Amniotic epithelial cell (primary cell): ENCODE results near the gene HDAC1.
"Not testable (repeated sequence)": the region's sequence is repeated elsewhere in the genome, so short reads cannot be mapped to it uniquely, and the experiment has no call there.

Source experiments
- DNase-seq: peaks from one replicate; pipeline ENCODE4 v3.0.0-alpha.2; 2010; ENCODE audit warnings: low read depth

HDAC1 gene

GRCh38 chr1:32291708-32292538, at the start of gene HDAC1:
TSS of gene HDAC1 (plus strand) at chr1:32292083. CDS start at chr1:32292170, 87 bp downstream.
- DNase-seq, result peak; percentile 94

DNA sequence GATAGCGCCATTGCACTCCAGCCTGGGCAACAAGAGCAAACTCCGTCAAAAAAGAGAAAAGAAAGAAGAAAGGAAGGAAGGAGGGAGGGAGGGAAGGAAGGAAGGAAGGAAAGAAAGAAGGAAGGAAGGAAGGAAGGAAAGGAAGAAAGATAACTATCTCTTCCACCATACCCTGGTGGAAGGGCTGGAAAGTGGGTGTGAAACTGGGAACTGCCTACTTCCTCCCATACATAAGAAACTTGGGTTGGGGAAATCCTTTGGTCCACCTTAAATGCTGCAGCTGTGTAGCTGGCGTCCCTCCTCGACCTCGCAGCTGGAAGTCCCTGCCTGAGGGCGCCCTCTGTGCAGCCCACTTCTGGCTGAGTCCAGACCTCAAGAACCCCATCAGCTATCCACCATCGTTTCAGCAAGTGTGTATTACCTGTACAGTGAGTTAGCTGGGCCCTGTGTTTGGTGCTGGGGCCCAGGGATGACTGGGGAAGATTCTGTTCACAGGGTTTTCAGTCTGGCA, 49.5 kb upstream of the HDAC1 start:
- DNase-seq, result no peak

GRCh38 chr1:32246888-32247273, 45.0 kb upstream of the HDAC1 start, which contains the start of gene FAM167B:
TSS of gene FAM167B (plus strand) at chr1:32247222. CDS start at chr1:32247422, 200 bp downstream.
- DNase-seq, result no peak

DNA sequence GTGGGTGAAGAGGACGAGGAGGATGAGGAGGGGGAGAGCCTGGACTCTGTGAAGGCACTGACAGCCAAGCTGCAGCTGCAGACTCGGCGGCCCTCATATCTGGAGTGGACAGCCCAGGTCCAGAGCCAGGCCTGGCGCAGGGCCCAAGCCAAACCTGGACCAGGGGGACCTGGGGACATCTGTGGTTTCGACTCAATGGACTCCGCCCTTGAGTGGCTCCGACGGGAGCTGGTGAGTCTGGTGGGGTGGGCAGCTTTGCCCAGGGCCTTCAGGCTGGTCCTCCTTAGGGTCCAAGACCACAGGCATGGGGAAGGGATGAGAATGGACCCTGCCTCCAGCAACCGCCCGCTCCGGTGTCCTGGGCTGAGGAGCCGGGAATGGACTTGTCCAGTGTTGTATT, 44.4 kb upstream of the HDAC1 start:
- DNase-seq, result no peak

DNA sequence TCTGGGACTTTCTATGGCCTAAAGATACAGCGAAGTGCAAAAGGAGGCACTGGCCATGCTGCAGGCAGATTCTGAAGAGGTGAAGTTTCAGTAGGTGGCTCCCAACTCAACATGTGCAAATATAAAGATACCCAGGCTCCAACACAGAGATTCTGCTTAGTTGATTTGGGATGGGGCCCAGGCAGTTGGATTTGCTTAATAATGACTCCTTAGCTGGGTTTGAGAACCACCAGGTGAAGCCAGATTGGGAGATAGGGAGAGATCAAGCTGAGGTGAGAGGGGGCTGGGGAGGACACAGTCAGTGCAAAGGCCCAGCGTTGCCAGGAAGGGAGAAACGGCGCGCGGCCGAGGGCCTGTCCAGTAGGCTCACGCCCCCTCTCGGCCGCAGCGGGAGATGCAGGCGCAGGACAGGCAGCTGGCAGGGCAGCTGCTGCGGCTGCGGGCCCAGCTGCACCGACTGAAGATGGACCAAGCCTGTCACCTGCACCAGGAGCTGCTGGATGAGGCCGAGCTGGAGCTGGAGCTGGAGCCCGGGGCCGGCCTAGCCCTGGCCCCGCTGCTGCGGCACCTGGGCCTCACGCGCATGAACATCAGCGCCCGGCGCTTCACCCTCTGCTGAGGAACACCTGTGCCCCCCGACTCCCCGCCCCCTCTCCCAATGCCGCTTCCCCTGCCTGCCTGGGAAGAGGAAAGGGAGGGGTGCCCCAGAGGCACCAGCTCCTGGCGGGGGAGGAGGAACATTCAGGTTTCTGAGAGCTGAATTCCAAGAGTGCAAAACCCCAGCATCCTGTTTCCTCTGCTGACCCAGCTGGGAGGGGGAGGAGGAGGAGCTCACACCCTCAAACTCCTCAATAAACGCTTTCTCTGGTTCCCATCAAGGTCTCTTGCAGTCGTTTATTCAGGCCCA, 43.6 kb upstream of the HDAC1 start:
- peak; percentile 55 for DNase-seq

GRCh38 chr1:32249831-32250525, 41.9 kb upstream of the HDAC1 start:
- peak; percentile 29 for DNase-seq

DNA sequence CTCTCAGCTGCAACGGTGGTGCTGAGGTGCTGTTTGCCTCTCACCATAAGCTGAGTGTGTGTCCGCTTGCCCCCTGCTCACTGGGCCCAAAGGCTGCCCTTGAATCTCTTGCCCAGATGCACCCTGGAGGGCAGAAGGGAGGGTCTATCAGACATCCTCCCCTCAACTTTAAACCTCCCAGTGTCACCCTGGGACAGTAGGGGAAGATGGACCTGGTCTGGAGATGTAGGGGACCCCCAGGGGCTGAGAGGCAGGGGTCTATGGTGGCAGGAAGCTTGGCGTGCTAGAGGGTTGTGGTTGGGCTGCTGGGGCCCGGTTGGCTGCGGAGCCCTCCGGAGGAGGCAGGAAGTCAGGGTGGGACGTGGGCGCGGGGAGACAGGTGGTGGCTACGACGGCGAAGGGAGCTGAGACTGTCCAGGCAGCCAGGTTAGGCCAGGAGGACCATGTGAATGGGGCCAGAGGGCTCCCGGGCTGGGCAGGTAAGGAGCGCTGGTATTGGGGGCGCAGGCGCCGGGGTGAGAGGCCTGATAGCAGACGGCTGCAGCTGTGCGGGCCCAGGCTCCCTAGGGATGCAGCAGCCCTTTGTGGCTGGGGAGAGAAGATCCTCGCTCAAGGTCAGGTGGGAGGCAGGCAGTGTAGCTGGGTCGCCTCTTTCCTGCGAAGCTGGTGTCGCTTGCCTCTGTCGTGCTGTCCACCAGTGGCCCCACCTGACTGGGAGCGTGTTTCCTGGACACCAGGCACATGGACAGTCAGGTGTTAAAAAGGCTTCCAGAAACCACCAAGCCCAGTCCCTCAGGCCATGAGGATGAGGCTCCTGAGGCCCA, 40.8 kb upstream of the HDAC1 start, which contains the start of gene LCK:
LCK (plus strand) TSS at position 373 of the 824 bp plus-strand sequence. CDS start 23,065 bp downstream, outside the sequence.
- no peak for DNase-seq

- no peak for DNase-seq
Measured at GRCh38 chr1:32255072-32256071, 36.5 kb upstream of the HDAC1 start.

GRCh38 chr1:32256473-32257226, 35.2 kb upstream of the HDAC1 start:
- DNase-seq, result no peak

GRCh38 chr1:32257227-32257508, 34.7 kb upstream of the HDAC1 start:
- DNase-seq, result no peak

DNA sequence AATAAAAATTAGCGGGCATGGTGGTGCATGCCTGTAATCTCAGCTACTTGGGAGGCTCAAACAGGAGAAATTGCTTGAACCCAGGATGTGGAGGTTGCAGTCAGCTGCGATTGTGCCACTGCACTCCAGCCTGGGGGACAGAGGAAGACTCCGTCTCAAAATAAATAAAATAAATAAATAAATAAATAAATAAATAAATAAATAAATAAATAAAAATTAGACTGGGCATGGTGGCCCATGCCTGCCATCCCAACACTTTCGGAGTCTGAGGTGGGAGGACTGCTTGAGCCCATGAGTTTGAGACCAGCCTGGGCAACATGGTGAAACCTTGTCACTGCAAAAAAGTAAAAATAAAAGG, 28.7 kb upstream of the HDAC1 start:
- DNase-seq, result not testable (repeated sequence)

DNA sequence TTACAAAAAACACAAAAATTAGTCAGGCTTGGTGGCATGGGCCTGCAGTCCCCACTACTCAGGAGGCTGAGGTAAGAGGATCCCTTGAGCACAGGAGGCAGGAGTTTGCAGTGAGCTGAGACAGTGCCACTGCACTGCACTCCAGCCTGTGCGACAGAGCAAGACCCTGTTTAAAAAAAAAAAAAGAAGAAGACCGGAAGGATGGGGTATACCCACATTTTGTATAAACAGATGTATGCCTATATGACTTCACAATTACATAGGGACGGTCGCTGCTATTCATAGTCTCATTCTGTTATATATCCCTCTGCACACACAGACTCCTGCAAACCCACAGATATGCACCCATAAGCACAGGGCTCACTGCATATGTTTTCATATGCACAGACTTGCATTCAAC, 28.1 kb upstream of the HDAC1 start:
- no peak for DNase-seq

DNA sequence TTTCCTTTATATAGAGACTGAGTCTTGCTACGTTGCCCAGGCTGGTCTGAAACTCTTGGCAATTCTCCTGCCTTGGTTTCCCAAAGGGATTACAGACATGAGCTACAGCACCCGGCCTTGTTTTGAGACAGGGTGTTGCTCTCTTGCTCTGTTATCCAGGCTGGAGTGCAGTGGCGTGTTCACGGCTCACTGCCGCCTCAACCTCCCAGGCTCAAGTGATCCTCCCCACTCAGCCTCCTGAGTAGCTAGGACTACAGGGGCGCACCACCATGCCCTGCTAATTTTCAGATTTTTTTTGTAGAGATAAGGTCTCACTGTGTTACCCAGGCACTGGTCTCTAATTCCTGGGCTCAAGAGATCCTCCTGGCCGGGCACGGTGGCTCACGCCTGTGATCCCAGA, 26.0 kb upstream of the HDAC1 start:
- no peak for DNase-seq

GRCh38 chr1:32266921-32267591, 24.8 kb upstream of the HDAC1 start:
- DNase-seq, result peak; percentile 71

DNA sequence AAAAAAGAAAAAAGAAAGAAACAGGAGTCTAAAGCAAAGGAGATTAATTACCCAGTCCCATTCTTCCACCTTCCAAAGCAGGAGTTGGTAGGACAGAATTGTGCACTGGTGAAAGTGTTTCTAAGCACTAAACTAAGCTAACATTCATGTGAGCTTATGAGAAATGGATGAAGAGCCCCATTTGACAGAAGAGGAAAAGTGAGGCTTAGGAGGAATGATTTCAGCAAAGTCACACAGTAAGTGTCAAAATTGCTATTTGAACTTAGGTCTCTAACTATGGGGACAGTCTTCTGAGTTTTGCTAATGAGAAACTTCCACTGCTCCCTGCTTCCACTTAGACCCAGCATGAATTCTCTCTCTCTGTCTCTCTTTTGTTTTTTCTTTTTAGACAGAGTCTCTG, 22.1 kb upstream of the HDAC1 start:
- no peak for DNase-seq

- DNase-seq, result no peak
Measured at GRCh38 chr1:32272557-32273390, 19.1 kb upstream of the HDAC1 start.

DNA sequence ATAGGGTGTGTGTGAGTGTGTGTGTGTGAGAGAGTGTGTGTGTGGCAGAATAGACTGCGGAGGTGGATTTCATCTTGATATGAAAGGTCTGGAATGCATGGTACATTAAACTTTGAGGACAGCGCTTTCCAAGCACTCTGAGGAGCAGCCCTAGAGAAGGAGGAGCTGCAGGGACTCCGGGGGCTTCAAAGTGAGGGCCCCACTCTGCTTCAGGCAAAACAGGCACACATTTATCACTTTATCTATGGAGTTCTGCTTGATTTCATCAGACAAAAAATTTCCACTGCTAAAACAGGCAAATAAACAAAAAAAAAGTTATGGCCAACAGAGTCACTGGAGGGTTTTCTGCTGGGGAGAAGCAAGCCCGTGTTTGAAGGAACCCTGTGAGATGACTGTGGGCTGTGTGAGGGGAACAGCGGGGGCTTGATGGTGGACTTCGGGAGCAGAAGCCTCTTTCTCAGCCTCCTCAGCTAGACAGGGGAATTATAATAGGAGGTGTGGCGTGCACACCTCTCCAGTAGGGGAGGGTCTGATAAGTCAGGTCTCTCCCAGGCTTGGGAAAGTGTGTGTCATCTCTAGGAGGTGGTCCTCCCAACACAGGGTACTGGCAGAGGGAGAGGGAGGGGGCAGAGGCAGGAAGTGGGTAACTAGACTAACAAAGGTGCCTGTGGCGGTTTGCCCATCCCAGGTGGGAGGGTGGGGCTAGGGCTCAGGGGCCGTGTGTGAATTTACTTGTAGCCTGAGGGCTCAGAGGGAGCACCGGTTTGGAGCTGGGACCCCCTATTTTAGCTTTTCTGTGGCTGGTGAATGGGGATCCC, 18.3 kb upstream of the HDAC1 start:
- peak; percentile 19 for DNase-seq
